Measurements from ENCODE around the gene CT45A1. TPM values are rescaled to one million over a fixed set of nuclear protein-coding genes. Genes with fewer than 3 reads are reported as not detected.
"Not testable (repeated sequence)": the region's sequence is repeated elsewhere in the genome, so short reads cannot be mapped to it uniquely, and the experiment has no call there.

The CT45A1 gene
- total RNA-seq, 4 donors from 2014 or later: not detected

GRCh38 chrX:135741192-135741715, 27.8 kb downstream of the CT45A1 start:
- no peak for TF ChIP-seq CTCF (IDR thresholded peaks at IDR 0.05)
- TF ChIP-seq POLR2A (IDR thresholded peaks at IDR 0.05): no peak
- Histone ChIP-seq H3K27ac (no peak overlapping the region), H3K4me3 (no peak overlapping the region), H3K36me3 (no peaks in the 10 kb centered on the region), H3K9me3 (no peaks in the 10 kb centered on the region), H3K4me1 (no peaks in the 10 kb centered on the region), H3K27me3 (no peaks in the 10 kb centered on the region)
- no peak for DNase-seq
- intact Hi-C loops (cut with DNase I; ENCODE audit: low total_unique reads): no loop called here

DNA sequence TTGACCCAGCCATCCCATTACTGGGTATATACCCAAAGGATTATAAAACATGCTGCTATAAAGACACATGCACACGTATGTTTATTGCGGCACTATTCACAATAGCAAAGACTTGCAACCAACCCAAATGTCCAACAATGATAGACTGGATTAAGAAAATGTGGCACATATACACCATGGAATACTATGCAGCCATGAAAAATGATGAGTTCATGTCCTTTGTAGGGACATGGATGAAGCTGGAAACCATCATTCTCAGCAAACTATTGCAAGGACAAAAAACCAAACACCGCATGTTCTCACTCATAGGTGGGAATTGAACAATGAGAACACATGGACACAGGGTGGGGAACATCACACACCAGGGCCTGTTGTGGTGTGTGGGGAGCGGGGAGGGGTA, 31.3 kb downstream of the CT45A1 start:
- not testable (repeated sequence) for H3K9me3 ChIP-seq

DNA sequence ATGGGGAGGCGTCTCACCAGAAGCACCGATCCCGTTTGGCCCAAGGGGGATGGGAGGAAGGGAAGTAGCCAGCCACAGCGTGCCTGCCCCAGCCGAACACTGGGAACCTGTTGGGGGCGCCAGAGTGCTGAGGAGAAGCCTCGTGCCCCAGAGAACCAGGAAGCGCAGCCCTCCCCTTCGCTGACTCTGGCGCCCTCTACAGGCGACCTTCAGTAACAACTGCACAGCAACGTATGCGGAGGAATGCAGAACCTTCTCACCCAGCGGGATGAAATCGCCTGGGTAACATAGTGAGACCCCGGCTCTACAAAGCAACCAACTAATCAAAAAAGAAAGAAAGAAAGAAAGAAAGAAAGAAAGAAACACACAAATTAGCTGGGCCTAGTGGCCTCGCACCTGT, 54.7 kb downstream of the CT45A1 start, which contains the start of gene CT45A3:
Gene CT45A3 (minus strand): TSS at position 101 of the 400 bp plus-strand sequence. CDS start 3,747 bp downstream, outside the sequence.
- H3K27ac ChIP-seq; intact Hi-C loops (cut with DNase I; ENCODE audit: low total_unique reads): not testable (repeated sequence)

More for the DNA sequence above, 31.3 kb downstream of the CT45A1 start:
- intact Hi-C loops (cut with DNase I; ENCODE audit: low total_unique reads); DNase-seq; H3K36me3 ChIP-seq; H3K27me3 ChIP-seq; H3K27ac ChIP-seq; H3K4me1 ChIP-seq; H3K4me3 ChIP-seq: not testable (repeated sequence)

More for the DNA sequence above, 54.7 kb downstream of the CT45A1 start, which contains the start of gene CT45A3:
- H3K4me1 ChIP-seq, H3K9me3 ChIP-seq, H3K4me3 ChIP-seq, H3K27me3 ChIP-seq, H3K36me3 ChIP-seq, DNase-seq: not testable (repeated sequence)

Small RNA genes within 50 kb of the gene (small RNA-seq; reads per million reads assigned to genes)
- not detected for gene AC240442.1

Other genes with a start within 250 kb of the CT45A1 start
- gene INTS6L, start 193.0 kb upstream of the CT45A1 start, total RNA-seq: 10 to 100 TPM; 14.4 to 26.1 (median 22.6) TPM
- gene CT45A3, start 54.6 kb downstream of the CT45A1 start, total RNA-seq: not detected
- not detected for gene CT45A5, start 71.9 kb downstream of the CT45A1 start, total RNA-seq
- gene CT45A6, start 89.1 kb downstream of the CT45A1 start, total RNA-seq: not detected
- gene CT45A2, start 106.4 kb downstream of the CT45A1 start, total RNA-seq: not detected
- not detected for gene CT45A7, start 123.6 kb downstream of the CT45A1 start, total RNA-seq
- gene CT45A8, start 140.9 kb downstream of the CT45A1 start, total RNA-seq: not detected
- not detected for gene CT45A9, start 158.2 kb downstream of the CT45A1 start, total RNA-seq
- not detected for gene CT45A10, start 179.8 kb downstream of the CT45A1 start, total RNA-seq
- gene SAGE1, start 180.1 kb downstream of the CT45A1 start, total RNA-seq: not detected

Measured in uterus (tissue), 4 donors.